Mucosa of rectum (tissue), 2 donors: ENCODE results near the gene GRIK3.

Experiments
- H3K27ac ChIP-seq, 2 donors: one replicate each; pipeline ENCODE4 v1.7.0; 2013; ENCODE audit warnings: inconsistent platforms in 2 of 2, low read depth in 2 of 2, low read length in 2 of 2
- H3K27me3 ChIP-seq, 2 donors: one replicate each; pipeline ENCODE4 v1.7.0; 2013; ENCODE audit warnings: low read length in 2 of 2; ENCODE audit not compliant: control insufficient read depth in 2 of 2, insufficient read depth in 2 of 2
- H3K36me3 ChIP-seq, 2 donors: one replicate each; pipeline ENCODE4 v1.7.0; 2013; ENCODE audit warnings: low read length in 2 of 2; ENCODE audit not compliant: control insufficient read depth in 2 of 2, insufficient read depth in 2 of 2
- H3K4me1 ChIP-seq, 2 donors: one replicate each; pipeline ENCODE4 v1.7.0; 2013; ENCODE audit warnings: low read length in 2 of 2, mild to moderate bottlenecking in 1 of 2; ENCODE audit not compliant: control insufficient read depth in 2 of 2, insufficient read depth in 2 of 2
- H3K4me3 ChIP-seq, 2 donors: one replicate each; pipeline ENCODE4 v1.7.0; 2013; ENCODE audit warnings: low read length in 2 of 2
- H3K9ac ChIP-seq, 2 donors: one replicate each; pipeline ENCODE4 v1.7.0; 2013; ENCODE audit warnings: low read length in 2 of 2, low read depth in 1 of 2, mild to moderate bottlenecking in 1 of 2
- H3K9me3 ChIP-seq, 2 donors: one replicate each; pipeline ENCODE4 v1.7.0; 2013; ENCODE audit warnings: low read length in 2 of 2; ENCODE audit not compliant: control insufficient read depth in 2 of 2
- donor health status: healthy.
- donor health status: Normal muscosa, but diverticular disease.

GRIK3 gene

DNA sequence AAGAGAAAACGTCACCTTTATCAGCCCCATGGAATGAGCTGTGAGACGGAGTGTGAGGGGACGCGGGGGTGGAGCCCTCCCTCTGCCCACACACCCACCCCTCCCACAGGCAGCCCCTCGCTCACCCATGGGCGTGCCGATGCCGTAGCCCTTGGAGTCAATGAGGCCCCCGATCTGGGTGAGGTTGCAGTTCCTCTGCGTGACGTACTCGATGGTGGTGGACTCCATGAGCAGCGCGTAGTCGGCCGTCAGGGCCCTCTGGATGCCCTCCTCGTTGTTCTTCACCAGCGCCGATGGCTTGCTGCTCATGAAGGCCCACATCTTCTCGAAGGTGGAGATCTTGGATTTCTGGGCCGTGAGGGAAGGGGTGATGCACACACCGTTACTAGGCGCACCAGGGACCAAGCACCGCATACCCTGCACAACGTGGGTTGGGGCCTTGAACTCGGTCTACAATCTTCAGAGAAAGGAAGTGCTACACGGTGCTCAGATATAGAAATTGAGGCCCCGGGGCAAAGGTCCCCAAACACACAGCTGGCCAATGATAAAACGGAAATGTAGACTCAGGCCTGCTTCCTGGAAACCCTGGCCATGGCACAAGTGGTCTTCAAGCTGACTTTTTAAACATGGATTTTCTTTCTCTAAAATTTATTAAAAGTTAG lies 228.2 kb downstream of the GRIK3 start:
- no peaks in the 10 kb centered on the region for H3K27me3 ChIP-seq
- no peak overlapping the region for H3K9ac ChIP-seq
- no peaks in the 10 kb centered on the region for H3K4me1 ChIP-seq
- no peak overlapping the region for H3K27ac ChIP-seq
- no peak overlapping the region for H3K4me3 ChIP-seq
- H3K36me3 ChIP-seq, result no peaks in the 10 kb centered on the region
- no peaks in the 10 kb centered on the region for H3K9me3 ChIP-seq

- Histone ChIP-seq H3K4me3 (no peak overlapping the region), H3K9me3 (no peaks in the 10 kb centered on the region), H3K4me1 (no peaks in the 10 kb centered on the region), H3K27ac (no peak overlapping the region), H3K9ac (no peak overlapping the region), H3K27me3 (no peaks in the 10 kb centered on the region), H3K36me3 (no peaks in the 10 kb centered on the region)
Measured at GRCh38 chr1:36804669-36805314, 229.5 kb downstream of the GRIK3 start.

DNA sequence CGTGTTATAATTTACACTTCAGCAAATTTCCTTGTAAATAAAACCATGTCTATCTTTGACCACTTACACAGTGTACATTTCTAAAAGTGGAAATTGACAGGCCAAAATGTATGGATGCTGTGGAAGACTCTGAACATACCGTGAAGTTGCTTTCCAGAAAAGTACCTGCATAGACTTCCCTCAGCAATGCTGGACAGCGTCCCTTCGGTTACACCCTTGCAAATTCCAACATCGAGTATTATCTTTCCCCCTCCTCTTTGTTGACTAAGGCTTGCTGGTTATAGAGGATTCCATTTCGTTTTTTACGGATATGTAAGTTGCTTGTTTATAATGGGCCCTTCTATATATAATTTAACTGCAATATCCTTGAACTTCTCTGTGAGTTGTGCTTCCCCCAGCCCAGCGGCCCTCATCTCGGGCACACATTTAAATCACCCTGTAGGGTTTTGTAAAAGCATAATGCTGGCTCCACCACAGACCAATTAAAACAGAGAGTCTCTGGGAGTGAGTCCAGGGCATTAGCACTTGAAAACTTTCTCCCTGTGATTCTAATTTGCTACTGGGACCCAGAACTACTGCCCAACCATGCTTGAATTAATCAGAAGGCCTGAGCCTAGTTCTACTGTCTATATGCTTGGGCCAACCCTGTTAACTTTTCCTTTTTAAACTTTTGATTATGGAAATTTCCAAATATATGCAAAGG lies 230.3 kb downstream of the GRIK3 start:
- Histone ChIP-seq H3K4me3 (no peak overlapping the region), H3K9me3 (no peaks in the 10 kb centered on the region), H3K36me3 (no peaks in the 10 kb centered on the region), H3K9ac (no peak overlapping the region), H3K4me1 (no peaks in the 10 kb centered on the region), H3K27me3 (no peaks in the 10 kb centered on the region), H3K27ac (no peak overlapping the region)

DNA sequence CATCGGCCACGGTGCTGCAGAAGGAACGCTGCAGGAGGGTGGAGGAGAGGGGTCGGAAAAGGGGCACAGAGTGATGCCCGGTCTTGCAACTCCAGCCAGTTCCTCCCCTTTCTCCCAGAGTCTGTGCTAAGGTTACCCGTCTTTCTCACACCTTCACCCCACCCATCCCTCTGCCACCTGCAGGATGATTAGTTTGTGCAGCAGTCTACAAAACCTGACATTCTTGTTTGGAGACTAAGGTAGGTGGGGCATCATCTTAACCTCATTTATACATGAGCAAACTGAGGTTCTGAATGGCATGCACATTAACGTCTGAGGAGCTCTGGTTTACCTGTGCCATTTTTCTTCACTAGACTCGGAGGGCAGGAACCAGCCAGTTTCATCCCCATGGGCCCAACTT lies 232.3 kb downstream of the GRIK3 start:
- Histone ChIP-seq H3K4me3 (no peak overlapping the region), H3K36me3 (no peaks in the 10 kb centered on the region), H3K4me1 (no peaks in the 10 kb centered on the region), H3K9ac (no peak overlapping the region), H3K27me3 (peaks cover 0 to under 1% of the 10 kb centered on the region in 2 donors), H3K27ac (no peak overlapping the region), H3K9me3 (no peaks in the 10 kb centered on the region)

- Histone ChIP-seq H3K4me1 (no peaks in the 10 kb centered on the region), H3K27ac (no peak overlapping the region), H3K9me3 (no peaks in the 10 kb centered on the region), H3K4me3 (no peak overlapping the region), H3K9ac (no peak overlapping the region), H3K36me3 (no peaks in the 10 kb centered on the region), H3K27me3 (peaks cover 0 to 2% of the 10 kb centered on the region in 2 donors)
Measured at GRCh38 chr1:36797761-36798160, 236.6 kb downstream of the GRIK3 start.

DNA sequence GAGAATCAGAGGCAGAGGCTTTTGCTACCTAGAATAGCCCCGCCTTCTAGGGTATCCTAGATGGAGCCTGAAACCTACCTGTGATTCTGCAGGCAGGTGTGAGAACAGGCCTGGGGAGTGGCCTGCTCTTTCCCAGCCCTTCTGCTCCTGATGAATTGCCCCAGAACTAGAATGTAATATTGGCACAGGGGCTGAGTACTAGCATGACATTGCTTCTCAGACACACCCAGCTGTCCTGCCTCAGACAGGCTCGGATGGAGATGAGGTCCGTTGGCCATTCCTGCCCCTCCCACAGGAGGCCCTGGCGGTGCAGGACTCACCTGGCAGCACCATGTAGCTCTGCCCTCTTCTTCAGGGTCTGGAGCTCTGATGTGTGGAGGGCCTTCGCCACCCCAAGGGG lies 237.6 kb downstream of the GRIK3 start:
- Histone ChIP-seq H3K9ac (no peak overlapping the region), H3K36me3 (no peaks in the 10 kb centered on the region), H3K27ac (no peak overlapping the region), H3K4me1 (no peaks in the 10 kb centered on the region), H3K27me3 (peaks cover 0 to 2% of the 10 kb centered on the region in 2 donors), H3K4me3 (no peak overlapping the region), H3K9me3 (no peaks in the 10 kb centered on the region)

DNA sequence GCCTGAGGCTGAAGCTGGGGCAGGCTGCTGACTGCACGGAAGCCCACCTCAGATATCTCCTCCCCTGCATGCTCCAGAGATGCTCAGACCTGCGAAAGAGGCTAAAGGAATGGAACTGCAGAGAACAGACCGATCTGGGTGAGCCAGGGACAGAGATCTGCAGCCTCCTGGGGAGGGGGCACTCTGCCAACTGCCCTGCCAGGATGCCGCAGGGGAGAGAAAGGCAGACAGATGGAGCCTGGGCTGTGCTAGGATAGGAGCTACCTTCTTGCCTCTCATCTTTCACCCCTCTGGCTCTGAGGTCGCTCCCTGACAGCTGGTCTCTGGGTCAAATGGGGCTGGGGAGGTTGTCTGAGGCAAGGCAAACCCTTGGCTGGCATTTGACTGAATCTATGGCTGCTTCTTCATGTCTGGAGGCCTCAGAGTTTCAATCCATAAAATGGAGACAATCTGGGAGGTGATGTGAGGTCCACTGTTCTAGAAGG lies 238.2 kb downstream of the GRIK3 start:
- Histone ChIP-seq H3K9me3 (no peaks in the 10 kb centered on the region), H3K4me1 (no peaks in the 10 kb centered on the region), H3K27ac (no peak overlapping the region), H3K36me3 (no peaks in the 10 kb centered on the region), H3K9ac (no peak overlapping the region), H3K4me3 (no peak overlapping the region), H3K27me3 (peaks cover 0 to 2% of the 10 kb centered on the region in 2 donors)

GRCh38 chr1:36794460-36794859 lies 239.9 kb downstream of the GRIK3 start:
- no peak overlapping the region for H3K9ac ChIP-seq
- H3K4me1 ChIP-seq, result no peaks in the 10 kb centered on the region
- no peaks in the 10 kb centered on the region for H3K36me3 ChIP-seq
- no peak overlapping the region for H3K27ac ChIP-seq
- H3K4me3 ChIP-seq, result no peak overlapping the region
- H3K9me3 ChIP-seq, result no peaks in the 10 kb centered on the region
- peaks cover 0 to 2% of the 10 kb centered on the region in 2 donors for H3K27me3 ChIP-seq

DNA sequence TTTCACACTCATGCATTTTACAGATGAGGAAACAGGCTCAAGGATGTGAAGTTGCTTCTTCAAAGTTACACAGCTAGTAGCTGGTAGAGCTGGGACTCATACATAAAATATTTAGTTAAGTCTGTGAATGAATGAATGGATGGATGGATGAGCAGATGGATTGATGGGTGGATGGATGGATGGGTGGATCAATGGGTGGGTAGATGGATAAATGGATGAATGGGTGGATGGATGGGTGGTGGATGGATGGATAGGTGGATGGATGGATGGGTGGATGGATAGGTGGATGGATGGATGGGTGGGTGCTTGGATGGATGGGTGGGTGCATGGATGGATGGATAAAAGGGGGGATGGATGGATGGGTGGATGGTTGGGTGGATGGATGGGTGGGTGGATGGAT lies 240.9 kb downstream of the GRIK3 start:
- Histone ChIP-seq H3K36me3 (no peaks in the 10 kb centered on the region), H3K27ac (no peak overlapping the region), H3K4me3 (no peak overlapping the region), H3K9ac (no peak overlapping the region), H3K9me3 (no peaks in the 10 kb centered on the region), H3K4me1 (no peaks in the 10 kb centered on the region), H3K27me3 (peaks cover 2% of the 10 kb centered on the region in 2 donors)

DNA sequence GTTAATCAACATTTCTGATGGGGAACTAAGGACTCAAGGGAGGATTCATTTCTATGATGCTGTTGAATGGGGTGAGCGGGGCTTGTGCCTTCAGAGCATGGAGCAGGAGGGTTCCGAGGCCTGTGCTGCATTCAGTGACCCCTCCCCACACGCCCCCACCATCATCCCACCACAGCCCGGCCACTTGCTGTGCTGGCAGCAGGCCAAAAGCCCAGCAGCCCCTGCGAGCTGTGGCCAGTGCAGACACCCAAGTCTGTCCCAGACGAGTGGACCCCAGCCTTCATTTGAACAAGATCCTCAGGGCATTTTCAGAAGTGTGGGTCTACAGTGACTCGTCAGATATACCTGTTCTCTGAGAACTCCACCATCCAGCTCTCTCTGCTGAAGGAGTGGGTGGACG lies 242.0 kb downstream of the GRIK3 start:
- Histone ChIP-seq H3K4me1 (no peaks in the 10 kb centered on the region), H3K27me3 (peaks cover 2% of the 10 kb centered on the region in 2 donors), H3K36me3 (no peaks in the 10 kb centered on the region), H3K27ac (no peak overlapping the region), H3K9me3 (no peaks in the 10 kb centered on the region), H3K9ac (no peak overlapping the region), H3K4me3 (no peak overlapping the region)
